NCI-H2081 treated with DMSO at 0.1 percent for 48 hours (cell line): Measurements from ENCODE around the gene CDH4.

Experiments used
- DNase-seq: peaks from one replicate; lab custom pipeline; 2025; lab: John Stamatoyannopoulos, UW

Gene CDH4

DNA sequence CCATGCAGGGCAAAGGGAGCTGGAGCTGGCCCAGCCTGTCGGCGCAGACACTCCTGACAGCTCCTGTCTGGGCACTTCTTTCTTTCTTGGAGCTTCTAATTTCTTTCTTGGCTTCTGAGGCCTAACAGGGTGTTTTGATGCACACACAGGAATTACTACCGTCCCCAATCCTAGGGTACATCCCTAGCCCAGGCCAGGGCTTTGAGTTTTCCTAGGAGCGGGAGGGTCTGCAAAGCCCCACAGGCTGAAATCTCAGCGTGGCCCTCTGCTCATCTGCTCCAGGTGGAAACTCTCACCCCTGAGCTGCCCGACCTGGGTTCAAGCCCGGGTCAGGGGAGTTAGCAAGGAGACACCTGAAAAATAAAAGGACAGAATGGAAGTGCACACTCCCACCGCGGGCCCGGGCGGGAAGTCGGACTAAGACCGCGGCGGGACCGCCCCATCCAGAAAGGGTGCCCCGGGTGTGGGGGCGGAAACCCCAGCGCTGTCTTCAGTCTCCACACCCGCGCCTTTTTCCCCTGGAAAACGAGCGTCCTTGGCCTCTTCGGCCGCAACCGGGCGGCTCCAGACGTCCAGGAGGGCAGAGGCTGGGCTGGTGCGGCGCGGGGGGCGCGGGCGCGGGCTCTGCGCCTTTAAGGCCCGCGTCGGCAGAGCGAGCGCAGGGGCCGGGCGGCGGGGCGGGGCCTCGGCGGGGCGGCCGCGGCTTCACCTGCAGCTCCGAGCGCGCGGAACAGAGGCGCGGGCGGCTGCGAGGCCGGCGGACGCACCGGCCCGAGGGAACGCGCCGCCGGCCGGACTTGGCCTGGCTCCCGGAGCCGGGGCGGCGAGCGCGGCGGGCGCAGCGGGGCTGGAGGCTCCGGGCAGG is at the start of gene CDH4:
TSS of gene CDH4 (plus strand) at position 733 of the 865 bp plus-strand sequence.
- no peak for DNase-seq

DNA sequence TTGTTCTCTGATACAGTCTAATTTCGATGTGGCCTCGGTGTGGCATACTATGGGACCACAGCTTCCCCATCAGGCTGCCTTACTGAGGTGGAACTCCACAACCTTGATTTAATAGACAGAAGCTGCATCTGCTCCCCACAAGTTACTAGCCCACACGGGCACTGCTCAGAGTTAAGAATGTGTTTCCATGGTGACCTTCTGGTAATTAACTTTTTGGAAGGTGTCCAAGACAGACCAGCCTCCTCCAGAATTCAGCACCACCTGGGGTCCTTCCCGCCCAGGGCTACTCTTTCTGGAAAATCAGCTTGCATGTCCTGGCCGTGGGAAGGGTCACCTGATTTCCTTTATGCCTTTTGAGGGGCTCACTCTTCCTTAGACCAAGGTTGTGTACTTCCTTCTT is 48.7 kb upstream of the CDH4 start:
- DNase-seq: no peak

DNA sequence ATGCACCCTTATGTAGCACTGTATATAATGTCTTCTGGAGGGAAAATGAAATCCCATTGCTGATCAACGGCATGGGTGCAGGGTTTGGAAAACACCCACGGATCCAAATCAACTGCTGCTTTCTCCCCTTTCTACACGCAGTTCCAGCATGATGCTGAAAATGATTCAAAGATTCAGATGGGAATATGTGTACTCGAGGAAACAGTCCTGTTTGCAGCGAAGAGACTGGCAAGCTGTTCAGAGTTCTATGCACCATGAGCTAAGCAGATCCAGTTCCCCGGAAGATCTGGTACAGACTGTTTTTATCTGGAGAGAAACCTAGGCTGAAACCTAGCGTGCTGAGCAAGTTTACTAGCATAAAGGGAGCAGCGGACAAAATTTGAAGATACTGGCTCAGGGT is 47.9 kb upstream of the CDH4 start:
- DNase-seq: no peak

DNA sequence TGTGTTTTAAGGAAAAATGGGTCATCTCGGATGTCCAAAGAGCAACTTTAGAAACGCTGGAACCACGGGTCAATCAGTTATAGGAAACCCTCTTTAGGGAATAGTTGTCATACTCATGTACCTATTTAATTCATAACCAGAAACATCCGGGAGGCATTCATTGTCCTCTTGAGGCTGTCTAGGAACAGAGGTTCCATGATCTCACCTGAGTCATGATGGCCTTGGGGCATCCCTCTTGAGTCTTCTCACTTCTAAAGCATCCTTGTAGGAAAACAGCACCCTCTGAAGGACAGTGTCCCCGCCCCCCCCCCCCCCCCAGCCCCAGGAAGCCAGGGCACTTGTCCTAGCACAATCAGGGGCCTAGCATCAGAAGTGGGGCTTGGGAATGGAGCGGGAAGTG is 46.3 kb upstream of the CDH4 start:
- no peak for DNase-seq

DNA sequence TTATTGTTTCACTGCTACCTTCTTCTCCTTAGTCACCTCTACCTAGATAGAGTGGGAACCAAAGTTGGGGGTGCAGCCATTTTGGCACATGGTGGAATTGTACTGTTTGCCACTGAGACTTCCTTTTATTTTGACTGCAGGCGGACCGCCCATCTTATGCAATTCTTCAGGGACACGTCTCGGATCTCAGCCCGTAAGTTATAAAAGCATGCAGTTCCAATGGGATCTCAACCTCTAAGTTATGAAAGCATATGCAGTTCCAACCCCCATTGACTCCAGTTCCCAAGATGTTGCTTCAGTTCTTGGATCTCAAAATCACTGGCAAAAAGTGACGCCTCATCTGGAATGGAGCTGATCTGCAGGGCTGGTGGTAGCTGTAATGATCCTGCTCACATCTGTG is 41.2 kb upstream of the CDH4 start:
- DNase-seq: no peak

DNA sequence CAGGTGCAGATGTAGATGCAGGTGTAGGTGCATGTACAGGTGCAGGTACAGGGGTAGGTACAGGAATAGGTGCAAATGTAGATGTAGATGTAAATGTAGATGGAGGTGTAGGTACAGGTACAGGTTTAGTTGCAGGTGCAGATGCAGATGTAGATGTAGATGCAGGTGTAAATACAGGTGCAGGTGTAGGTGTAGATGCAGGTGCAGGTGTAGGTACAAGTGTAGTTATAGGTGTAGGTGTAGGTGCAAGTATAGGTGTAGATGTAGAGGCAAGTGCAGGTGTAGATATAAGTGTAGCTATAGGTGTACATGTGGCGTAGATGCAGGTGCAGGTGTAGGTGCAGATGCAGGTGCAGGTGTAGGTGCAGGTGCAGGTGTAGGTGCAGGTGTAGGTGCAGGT is 34.2 kb upstream of the CDH4 start:
- DNase-seq: no peak

DNA sequence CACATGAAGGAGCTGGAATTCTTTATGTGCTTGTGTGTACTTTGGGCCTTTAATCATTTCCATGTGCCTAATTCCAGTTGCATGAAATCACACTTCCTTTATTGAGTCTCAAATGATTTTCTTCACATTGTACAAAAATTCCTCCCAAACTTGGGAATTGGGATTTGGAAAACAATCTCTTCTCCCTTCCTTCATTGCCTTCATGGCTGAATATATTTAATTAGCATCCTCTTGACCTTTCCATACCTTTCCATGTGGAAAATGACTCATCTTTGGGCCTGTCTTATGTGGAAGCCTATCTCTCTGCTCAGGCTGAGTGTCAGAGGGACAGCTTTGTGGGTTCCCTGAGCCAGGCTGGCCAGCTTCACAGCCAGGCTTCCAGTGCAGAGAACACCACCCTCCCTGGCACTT is 33.0 kb upstream of the CDH4 start:
- no peak for DNase-seq

DNA sequence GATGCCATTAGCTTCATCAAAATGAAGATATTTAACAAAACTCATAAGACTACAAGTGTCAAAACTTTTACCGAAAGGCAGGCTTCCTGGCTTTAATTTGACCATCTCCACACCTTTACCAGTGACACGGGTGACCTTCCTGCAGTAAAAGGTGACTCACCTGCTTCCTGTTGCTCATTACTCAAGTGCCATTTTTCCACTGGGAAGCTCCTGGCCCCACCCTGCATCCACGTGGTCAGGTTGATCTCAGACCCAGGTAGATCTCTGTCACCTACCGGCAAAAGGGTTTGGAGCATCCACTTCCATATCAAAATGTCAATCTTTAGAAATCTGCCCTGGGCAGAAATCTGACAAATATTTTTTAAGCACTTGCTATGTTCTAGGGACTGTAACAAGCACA is 31.9 kb upstream of the CDH4 start:
- DNase-seq: no peak

DNA sequence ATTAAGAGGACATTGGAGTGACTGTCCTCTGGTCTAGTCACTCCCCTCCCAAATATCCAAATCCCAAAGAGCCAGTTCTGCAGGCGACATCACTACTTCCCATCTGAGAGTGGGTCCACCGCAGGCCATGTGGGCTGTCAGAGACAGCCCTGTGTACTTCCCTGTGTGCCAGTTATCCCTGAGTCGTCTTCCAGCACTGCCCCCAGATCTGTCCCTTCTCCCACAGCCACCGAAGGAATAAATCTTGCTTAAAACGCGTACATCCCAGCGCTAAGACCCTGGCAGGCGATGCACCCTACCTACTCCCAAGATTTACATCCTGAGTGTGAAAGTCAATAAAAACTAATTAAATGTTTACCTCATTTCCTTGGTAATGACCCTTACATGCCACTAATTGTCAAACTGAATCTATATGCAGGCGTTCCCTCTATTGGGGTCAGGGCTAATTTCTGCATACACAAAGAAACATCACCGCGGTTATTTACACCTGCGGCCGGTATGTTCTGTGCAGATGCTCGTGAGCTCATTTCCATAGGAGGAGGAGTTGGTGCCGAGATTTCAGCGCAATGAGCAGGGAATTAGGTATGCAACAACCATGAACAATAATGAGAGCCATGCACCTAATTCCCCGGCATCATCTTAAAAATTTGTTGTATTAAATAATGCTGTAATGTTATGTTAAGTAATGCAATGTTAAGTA is 31.3 kb upstream of the CDH4 start:
- no peak for DNase-seq

DNA sequence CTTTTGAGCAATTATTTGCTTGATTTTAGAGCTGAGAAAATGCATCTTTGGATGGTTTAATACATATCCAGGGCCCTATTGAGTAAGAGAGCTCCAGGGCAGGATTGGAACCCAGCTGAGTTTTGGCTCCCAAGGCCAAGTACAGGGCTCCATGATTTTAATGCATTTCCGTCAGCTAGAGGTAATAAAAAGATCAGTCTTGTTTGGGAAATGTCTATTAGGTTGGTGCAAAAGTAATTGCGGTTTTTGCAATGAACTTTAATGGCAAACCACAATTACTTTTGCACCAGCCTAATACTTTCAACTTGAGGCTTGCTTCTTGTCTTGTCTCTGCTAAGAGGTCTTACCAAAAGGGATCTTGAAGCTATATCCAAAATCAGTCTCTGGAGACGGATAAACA is 29.4 kb upstream of the CDH4 start:
- no peak for DNase-seq

DNA sequence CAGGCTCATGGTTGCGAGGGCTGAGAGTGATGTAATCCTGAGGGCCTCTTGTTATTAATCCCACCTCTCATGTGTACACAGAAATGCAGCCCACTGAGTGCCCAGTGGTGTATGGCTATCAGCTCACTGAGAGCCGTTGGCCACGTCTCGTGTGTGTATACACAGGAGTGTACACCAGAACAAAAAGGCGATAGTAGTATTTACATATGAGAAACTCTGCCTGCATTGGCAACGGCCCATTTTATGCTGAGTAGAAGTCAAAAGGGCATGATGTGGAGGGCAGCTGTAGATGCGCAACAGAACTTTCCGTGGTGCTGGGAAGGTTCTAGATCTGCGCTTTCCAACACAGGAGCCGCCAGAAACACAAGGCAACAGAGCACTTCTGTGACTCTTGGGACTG is 28.9 kb upstream of the CDH4 start:
- no peak for DNase-seq

DNA sequence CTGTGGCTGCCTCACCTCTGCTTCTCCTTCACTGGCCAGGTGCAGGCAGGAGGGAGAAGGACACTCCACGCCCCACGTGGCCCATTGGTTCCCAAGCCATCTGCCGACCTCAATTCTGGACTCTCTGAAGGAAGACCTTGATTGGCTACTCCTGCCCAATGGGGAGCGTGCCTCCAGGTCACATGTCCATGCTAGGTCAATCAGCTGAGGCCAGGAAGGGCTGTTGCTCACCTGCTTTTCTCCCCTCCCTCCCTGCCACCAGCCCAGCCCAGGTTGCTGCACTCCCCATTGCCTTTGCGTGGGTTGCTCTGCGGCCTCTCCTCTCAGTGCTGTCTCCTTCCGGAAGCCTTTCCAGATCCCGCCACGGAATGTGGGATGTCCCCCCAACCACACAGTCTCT is 21.9 kb upstream of the CDH4 start:
- no peak for DNase-seq

DNA sequence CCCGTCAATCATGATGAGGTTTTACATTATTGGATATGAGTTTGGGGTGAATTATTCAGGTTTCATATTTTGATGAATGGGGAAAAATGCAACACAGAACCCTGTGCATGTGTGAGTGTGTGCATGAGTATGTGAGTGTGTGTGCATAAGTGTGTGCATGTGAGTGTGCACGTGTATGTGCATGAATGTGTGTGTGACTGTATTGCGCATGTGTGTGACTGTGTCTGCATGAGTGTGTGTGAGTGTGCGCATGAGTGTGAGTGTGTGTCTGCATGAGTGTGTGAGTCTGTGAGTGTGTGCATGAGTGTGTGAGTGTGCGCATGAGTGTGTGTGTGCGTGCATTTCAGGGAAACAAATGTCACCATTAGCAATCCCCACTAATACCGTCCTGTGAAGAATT is 18.5 kb upstream of the CDH4 start:
- no peak for DNase-seq

DNA sequence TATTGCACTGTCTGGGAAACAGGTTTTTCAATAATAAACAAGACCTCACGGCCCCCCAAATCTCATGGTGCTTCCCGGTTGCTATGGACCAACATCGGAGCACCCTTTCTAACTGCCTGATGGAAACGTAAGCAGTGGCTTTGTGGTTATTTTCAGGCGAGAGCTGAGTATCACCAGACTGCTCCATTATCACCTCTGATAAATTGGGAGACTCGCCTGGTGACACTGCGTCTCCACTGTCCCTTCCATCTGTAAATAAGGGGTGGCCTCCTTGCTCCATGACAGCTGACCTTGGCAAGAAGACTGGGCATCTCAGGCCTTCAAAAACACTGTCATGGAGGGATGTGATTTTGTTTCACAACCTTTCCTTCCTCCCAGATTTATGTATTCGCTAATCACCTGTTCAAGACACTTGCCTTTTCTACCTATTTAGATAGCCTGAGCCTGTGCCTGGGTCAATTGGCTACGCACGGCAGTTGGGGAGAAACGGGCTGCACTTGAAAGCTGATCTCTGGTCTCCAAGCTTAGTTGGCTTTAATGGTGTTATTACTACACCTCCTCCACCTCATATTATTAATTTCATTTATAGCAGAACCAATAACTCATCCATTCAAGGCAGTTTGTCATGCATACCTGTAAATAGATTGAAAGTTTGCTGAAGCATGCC is 17.7 kb upstream of the CDH4 start:
- no peak for DNase-seq

DNA sequence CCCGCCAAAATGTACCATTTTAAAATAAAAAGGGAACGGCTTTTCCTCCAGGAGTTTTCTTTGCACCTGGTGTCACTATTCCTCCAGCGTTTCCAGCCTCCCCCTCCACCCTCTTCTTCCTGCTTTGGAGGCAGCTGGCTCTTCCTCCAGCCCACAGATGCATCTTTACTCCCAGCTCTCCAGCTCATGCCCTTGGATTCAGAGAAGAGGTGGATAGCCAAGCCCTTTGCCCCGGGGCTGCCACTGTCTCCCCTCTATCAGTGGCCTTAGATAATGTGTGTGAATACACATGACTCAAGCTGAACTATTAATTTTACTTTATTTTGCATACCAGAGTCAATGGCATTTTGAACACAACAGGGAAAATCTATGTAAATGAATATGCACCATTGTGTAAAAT is 15.3 kb upstream of the CDH4 start:
- DNase-seq: no peak

DNA sequence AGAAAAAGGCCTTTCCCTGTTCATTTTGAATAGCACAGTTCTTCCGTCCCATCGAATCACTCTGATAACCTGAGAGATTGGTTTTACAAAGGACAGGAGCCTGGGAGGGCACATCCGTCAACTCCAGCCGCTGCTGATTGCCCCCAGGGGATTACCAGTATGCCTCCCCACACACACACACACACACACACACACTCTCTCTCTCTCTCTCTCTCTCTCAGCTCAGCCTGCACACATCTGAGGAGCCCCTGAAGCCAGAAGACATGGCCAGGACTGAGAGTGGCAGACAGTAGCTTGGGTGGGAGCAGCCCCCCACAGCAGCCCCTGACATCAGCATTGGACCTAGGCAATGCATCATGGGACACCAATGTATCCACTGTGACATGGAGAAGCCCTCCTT is 13.2 kb upstream of the CDH4 start:
- DNase-seq: no peak

DNA sequence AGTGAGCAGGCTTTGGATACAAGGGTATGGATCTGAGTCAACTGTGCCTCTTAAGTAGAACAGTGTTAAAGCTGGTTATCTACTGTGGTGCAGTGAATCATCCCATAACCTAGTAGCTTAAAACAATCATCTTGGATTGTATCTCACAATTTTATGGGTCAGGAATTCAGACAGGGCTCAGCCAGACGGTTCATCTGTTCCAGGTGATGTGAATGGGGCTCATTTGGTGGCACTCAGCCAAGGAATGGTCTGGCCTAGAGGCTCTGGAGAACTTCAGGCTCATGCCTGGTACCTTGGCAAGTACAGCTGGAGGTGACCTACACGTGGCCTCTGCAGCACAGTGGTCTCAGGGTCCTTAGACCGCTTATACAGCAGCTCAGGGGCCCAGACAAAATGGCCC is 11.2 kb upstream of the CDH4 start:
- no peak for DNase-seq

DNA sequence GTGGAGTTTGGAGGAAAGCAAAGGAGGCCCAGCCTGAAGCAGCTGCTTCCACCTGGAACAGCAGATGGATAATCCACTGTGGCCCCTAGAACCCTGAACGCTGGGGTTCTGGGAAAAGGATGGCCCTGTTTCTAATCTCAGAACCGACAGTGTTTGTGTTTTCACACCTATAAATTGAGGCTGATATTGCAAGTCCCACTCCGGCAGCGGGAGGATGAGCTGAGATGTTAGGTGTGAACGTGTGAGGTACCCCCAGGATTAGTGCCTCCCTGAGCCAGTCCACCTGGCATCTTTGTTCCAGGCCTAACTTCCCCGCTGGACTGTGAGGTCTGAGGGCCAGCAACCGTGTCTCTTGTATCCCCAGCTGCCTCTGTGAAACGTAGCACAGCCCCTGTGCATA is 7.8 kb upstream of the CDH4 start:
- DNase-seq: no peak

DNA sequence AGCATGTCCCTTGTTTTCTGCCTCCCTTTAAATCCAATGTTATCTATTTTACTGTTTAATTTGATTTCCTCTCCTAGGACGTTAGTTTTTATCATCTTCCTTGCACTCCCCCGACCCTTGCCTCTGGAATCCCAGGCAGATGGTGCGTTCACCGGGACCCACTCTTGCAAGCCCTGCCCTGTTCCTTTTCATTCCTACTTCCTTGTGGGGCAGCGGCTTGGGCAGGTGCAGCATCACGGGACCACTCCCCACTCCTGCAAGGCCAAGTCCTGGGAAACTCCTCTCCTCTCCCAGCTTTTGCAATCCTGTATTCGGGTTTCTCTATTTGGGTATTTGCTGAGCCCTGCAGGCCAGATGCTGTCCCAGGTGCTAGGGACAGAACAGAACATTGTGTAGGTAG is 5.8 kb upstream of the CDH4 start:
- no peak for DNase-seq

DNA sequence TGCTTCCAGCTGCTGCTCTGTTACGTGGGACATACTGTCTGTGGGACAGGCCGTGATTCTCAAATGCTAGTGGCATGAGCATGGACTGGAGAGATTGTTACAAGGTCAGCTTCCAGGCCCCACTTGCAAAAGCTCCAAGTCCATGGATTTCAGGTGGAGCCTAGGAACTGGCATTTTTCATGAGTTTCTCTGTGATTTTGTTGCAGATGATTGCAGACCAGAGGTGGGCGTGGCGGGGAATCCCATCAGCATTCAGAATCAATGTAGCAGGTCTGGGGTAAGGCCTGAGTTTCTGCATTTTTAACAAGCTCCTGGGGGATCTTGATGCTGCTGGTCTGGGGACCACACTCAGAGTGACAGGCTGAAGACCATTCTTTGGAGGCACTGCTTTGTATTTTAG is 2.4 kb upstream of the CDH4 start:
- no peak for DNase-seq

DNA sequence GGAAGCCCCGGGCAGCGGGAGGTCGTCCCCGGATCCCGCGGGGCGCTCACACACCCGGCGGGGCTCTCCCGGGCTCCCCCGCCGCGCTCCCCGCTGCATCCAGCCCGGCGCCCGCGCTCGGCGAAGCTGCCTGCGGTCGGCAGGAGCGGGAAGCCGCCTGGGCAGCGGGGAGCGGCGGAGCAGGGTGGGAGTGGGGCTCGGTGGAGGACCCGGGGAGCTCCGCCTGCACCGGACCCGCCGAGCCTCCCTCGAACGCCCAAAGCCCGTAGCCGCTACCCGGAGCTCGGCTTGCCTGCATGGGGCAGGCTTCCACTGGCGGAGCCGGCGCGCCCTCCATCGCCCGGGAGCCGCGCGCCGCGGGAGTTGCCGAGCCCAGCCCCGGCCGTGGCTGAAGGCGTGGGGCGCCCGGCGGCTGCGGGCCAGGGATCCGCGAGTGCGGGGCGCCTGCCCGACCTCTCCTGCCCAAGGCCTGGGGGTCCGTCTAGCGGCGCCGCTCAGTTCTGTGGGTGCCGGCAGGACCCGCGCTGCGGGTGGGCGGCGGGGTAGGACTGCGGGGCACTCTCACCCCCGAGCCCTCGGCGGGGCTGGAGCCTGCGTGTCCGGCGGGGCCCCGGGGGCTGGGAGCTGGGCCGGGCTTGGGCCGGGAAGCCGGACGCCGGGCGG is 671 bp downstream of the CDH4 start:
- no peak for DNase-seq

DNA sequence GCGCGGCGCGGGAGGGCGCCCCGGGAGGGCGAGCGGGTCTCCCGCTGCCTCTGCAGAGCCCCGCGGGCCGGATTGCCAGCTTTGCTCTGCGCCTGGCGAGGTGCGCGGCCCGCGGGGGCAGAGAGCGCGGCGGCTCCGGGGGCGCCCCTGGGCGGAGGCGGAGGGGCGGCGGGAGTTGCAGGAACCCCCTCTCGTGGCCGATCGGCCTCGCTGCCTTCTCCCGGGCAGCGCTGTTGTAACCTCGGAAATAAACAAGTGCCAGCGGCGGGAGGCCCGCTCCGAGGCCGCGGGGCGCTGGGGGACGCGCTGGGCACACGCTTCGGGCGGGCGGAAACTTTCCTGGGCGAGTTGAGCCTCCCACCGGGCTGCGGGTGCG is 1.2 kb downstream of the CDH4 start:
- DNase-seq: no peak
